Prostate gland (tissue), 2 donors: ENCODE results near the gene TTC33. TPM values are rescaled to one million over a fixed set of nuclear protein-coding genes. Genes with fewer than 3 reads are reported as not detected.
"Not testable (repeated sequence)": the region's sequence is repeated elsewhere in the genome, so short reads cannot be mapped to it uniquely, and the experiment has no call there.

ENCODE experiments used
- DNase-seq: peaks from one replicate; pipeline ENCODE4 v3.0.0-alpha.2; 2019; ENCODE audit warnings: low spot score
- H3K27ac ChIP-seq, 2 donors: fragments of 200-600 bp; sonication (generic); 2 replicates each; pipeline ENCODE4 v1.5.1; 2017 to 2019
- H3K27me3 ChIP-seq: fragments of 200-600 bp; sonication (generic); replicated peaks from 2 replicates; pipeline ENCODE4 v1.5.1; 2019; ENCODE audit not compliant: insufficient read depth
- H3K36me3 ChIP-seq, 2 donors: fragments of 200-600 bp; sonication (generic); 1 replicate in 1 of 2; 2 replicates in 1 of 2; pipeline versions ENCODE4 v1.5.1 to v1.8.1; 2017 to 2019
- H3K4me1 ChIP-seq: fragments of 200-600 bp; sonication (generic); replicated peaks from 2 replicates; pipeline ENCODE4 v1.5.1; 2019
- H3K4me3 ChIP-seq, 2 donors: fragments of 200-600 bp; sonication (generic); 2 replicates each; pipeline ENCODE4 v1.5.1; 2017 to 2019
- H3K9me3 ChIP-seq: fragments of 200-600 bp; sonication (generic); 2 replicates; pipeline ENCODE4 v1.5.1; 2017
- POLR2A ChIP-seq: fragments of 450-650 bp; IDR thresholded peaks from one replicate; pipeline ENCODE4 v1.6.1; 2016; ENCODE audit warnings: antibody characterized with exemption, mild to moderate bottlenecking
- POLR2AphosphoS5 ChIP-seq: sonication (generic); formaldehyde crosslinking; IDR thresholded peaks from one replicate; pipeline ENCODE4 v1.6.1; 2017; ENCODE audit warnings: antibody characterized with exemption
- WGBS: methylation state at CpG from one replicate; pipeline ENCODE4 v1.1.5; 2018; 5-methylcytosine and 5-hydroxymethylcytosine counted together
- intact Hi-C: fragments of 100-400 bp; cut with DNase I; formaldehyde crosslinking; loops from one replicate; pipeline ENCODE4 v1.14.2; 2022
- total RNA-seq, 2 donors: library from RNA; depleted of rRNA; stranded (reverse); fragments of >200 nt; gene quantifications; one replicate each; pipeline ENCODE4 v1.1.0, GENCODE V29; 2016
- TF ChIP-seq, protein P1 (sequence below), 4 experiments: fragments of 200-600 bp in 2 of 4; fragments of 450-650 bp in 2 of 4; sonication (generic) in 2 of 4; IDR thresholded peaks; 1 replicate in 3 of 4; 2 replicates in 1 of 4; pipeline ENCODE4 v1.5.1; 2016 to 2019; ENCODE audit warnings: antibody characterized with exemption in 4 of 4, mild to moderate bottlenecking in 2 of 4, moderate library complexity in 2 of 4

The TTC33 gene
- total RNA-seq, 2 donors from 2014 or later: 11.9 to 17.6 TPM

DNA sequence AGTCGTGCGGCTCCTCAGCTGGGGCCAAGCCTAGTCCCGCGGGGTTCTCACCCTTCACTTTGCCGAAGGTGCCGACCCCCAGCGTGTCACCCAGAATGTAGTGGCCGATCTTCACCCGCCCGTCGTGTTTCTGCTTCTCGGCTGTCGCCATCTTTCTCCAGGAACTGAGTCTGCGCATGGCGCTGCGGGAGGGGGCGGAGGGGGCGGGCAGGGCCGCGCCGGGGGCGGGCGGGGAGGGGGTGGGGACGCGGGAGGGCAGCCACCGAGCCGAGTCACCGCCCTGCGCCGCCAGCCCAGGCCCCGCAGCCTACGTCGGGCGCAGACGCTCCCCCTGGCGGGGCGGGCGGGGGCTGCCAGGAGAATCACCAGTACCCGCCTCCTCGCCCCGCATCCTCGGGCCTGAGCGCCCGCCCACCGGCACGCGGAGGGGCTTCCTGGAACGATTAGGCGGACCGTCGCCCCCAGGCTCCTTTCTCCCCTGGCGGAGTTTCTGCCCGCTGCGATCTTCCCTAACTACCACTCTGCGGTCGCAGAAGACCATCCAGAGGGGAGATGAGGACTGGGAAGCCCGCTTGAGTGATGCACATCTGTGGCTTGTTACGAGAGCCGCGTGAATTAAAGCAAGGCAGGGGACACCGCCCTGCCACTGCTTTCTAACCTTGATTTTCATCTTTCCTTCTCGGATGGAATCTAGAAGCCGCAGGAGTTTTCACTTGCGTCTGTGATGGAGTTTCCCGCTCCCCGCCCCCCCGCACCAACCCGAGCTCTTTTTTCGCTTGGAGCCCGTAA, 42.4 kb upstream of the TTC33 start, which contains the start of gene PRKAA1:
PRKAA1 (minus strand) TSS at position 363 of the 789 bp plus-strand sequence; CDS start at position 178, 185 bp downstream.
- Histone ChIP-seq H3K36me3 (no peaks in the 10 kb centered on the region), H3K27me3 (no peaks in the 10 kb centered on the region), H3K4me3 (peak within 1 kb of the TSS; percentile 87 to 89), H3K9me3 (no peaks in the 10 kb centered on the region), H3K4me1 (peaks cover 8% of the 10 kb centered on the region), H3K27ac (peak within 1 kb of the TSS; percentile 94 to 97)
- peak; percentile 44 for TF ChIP-seq POLR2A
- TF ChIP-seq POLR2AphosphoS5: peak; percentile 18
- TF ChIP-seq, protein P1, sequence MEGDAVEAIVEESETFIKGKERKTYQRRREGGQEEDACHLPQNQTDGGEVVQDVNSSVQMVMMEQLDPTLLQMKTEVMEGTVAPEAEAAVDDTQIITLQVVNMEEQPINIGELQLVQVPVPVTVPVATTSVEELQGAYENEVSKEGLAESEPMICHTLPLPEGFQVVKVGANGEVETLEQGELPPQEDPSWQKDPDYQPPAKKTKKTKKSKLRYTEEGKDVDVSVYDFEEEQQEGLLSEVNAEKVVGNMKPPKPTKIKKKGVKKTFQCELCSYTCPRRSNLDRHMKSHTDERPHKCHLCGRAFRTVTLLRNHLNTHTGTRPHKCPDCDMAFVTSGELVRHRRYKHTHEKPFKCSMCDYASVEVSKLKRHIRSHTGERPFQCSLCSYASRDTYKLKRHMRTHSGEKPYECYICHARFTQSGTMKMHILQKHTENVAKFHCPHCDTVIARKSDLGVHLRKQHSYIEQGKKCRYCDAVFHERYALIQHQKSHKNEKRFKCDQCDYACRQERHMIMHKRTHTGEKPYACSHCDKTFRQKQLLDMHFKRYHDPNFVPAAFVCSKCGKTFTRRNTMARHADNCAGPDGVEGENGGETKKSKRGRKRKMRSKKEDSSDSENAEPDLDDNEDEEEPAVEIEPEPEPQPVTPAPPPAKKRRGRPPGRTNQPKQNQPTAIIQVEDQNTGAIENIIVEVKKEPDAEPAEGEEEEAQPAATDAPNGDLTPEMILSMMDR (IDR thresholded peaks at IDR 0.05): peak; percentile 69 to 82 (median 76)
- peak; percentile 87 for DNase-seq
- intact Hi-C loops: no loop called here
- under 1% methylated on average over 63 of the region's 70 CpGs for WGBS

GRCh38 chr5:40797273-40798011, 41.7 kb upstream of the TTC33 start:
- H3K4me1 ChIP-seq: peaks cover 8% of the 10 kb centered on the region
- under 1% methylated on average over 31 of the region's 56 CpGs for WGBS

DNA sequence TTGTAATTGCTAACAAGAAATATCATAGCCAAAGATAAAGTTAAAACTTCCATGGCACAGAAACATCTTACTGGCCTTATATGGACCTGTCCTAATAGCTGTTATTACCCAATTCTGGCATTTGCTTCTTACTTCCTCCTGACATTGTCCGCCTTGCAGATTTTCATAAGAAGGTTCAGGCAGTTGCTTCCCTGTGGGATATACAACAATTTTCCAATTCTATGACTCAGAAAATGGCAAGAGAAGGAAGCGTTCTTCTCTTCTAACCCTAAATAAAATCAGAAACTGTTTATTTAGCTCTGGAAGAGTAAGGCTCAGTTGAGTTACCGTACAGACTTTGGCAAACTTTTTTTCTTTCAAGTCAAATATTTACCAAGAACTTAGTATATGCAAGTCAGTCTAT, 40.7 kb upstream of the TTC33 start:
- no peaks in the 10 kb centered on the region for H3K36me3 ChIP-seq
- intact Hi-C loops: no loop called here
- peak overlapping the region; percentile 5 to 97 for H3K27ac ChIP-seq
- TF ChIP-seq POLR2A (no peak), POLR2AphosphoS5 (peak; percentile 22)
- TF ChIP-seq, protein P1 (IDR thresholded peaks at IDR 0.05): no peak
- H3K9me3 ChIP-seq: no peaks in the 10 kb centered on the region
- DNase-seq: no peak
- H3K4me3 ChIP-seq: peak overlapping the region; percentile 87 to 89
- WGBS: 20% methylated on average over 3 of the region's 3 CpGs
- H3K4me1 ChIP-seq: peaks cover 8% of the 10 kb centered on the region
- no peaks in the 10 kb centered on the region for H3K27me3 ChIP-seq

More at GRCh38 chr5:40797273-40798011, 41.7 kb upstream of the TTC33 start:
- peak overlapping the region; percentile 87 to 89 for H3K4me3 ChIP-seq
- intact Hi-C loops: loop anchor here (1.0 kb wide), 1 partner anchor 41 kb away; no protein-coding TSS in a partner anchor
- no peaks in the 10 kb centered on the region for H3K36me3 ChIP-seq
- no peaks in the 10 kb centered on the region for H3K9me3 ChIP-seq
- TF ChIP-seq POLR2AphosphoS5: no peak
- TF ChIP-seq, protein P1 (IDR thresholded peaks at IDR 0.05): no peak
- no peak for TF ChIP-seq POLR2A
- DNase-seq: peak; percentile 51
- H3K27ac ChIP-seq: peak overlapping the region; percentile 94 to 97
- H3K27me3 ChIP-seq: no peaks in the 10 kb centered on the region

DNA sequence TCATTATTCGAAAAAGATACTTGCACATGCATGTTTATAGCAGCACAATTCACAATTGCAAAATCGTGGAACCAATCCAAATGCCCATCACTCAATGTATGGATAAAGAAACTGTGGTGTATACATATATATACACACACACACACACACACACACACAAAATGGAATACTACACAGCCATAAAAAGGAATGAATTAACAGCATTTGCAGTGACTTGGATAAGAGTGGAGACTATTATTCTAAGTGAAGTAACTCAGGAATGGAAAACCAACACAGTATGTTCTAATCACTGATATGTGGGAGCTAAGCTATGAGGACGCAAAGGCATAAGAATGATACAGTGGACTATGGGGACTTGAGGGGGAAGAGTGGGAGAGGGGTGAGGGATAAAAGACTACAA, 39.1 kb upstream of the TTC33 start:
- H3K4me3 ChIP-seq, H3K9me3 ChIP-seq, H3K27ac ChIP-seq, H3K4me1 ChIP-seq, DNase-seq, H3K27me3 ChIP-seq, H3K36me3 ChIP-seq, intact Hi-C loops: not testable (repeated sequence)
- WGBS: 91% methylated on average over 3 of the region's 3 CpGs

DNA sequence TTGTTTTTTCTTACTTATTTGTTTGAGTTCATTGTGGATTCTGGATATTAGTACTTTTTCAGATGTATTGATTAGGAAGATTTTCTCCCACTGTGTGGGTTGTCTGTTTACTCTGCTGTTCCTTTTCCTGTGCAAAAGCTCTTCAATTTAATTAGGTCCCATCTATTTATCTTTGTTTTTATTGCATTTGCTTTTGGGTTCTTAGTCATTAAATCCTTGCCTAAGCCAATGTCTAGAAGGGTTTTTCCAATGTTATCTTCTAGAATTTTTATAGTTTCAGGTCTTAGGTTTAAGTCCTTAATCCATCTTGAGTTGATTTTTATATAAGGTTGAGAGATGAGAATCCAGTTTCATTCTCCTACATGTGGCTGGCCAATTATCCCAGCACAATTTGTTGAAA, 38.6 kb upstream of the TTC33 start:
- H3K27me3 ChIP-seq, H3K36me3 ChIP-seq, H3K9me3 ChIP-seq, intact Hi-C loops, H3K4me3 ChIP-seq, H3K4me1 ChIP-seq, DNase-seq, H3K27ac ChIP-seq: not testable (repeated sequence)

- 89% methylated on average over 10 of the region's 10 CpGs for WGBS
- intact Hi-C loops, H3K27me3 ChIP-seq, H3K9me3 ChIP-seq, H3K4me3 ChIP-seq, H3K27ac ChIP-seq, DNase-seq, H3K4me1 ChIP-seq, H3K36me3 ChIP-seq: not testable (repeated sequence)
These were observed 36.9 kb upstream of the TTC33 start for GRCh38 chr5:40792691-40793090.
